HEK293 (cell line): ENCODE measurements around the gene CAPN10.
A peak's percentile ranks its signal among the peaks of the same experiment; 100 is the strongest.

Source experiments
- CTCF ChIA-PET: fragments of 350-600 bp; formaldehyde crosslinking; extraction: SDS; loops from one replicate; lab custom pipeline; 2021; ENCODE audit warnings: antibody characterized with exemption; lab: Yijun Ruan, JAX
- POLR2A ChIA-PET: fragments of 300-600 bp; formaldehyde crosslinking; extraction: SDS; loops from one replicate; lab custom pipeline; 2020; ENCODE audit warnings: antibody characterized with exemption, inconsistent platforms; lab: Yijun Ruan, JAX
- H3K27ac ChIP-seq: fragments of 200-500 bp; sonication (Bioruptor generic); 2 replicates; pipeline ENCODE4 v1.5.1; 2014; ENCODE audit warnings: low read depth, low read length, control low read depth, inconsistent platforms; ENCODE audit errors: extremely low read depth
- H3K36me3 ChIP-seq, 2 experiments: fragments of 200-500 bp in 1 of 2; sonication (Bioruptor generic) in 1 of 2; 1 replicate in 1 of 2; 2 replicates in 1 of 2; pipeline ENCODE4 v1.5.1; 2014 to 2017; ENCODE audit warnings: inconsistent platforms in 2 of 2, low read length in 2 of 2; ENCODE audit not compliant: control insufficient read depth in 2 of 2, insufficient read depth in 1 of 2
- H3K4me1 ChIP-seq: fragments of 200-500 bp; sonication (Bioruptor generic); 2 replicates; pipeline ENCODE4 v1.5.1; 2014; ENCODE audit warnings: mild to moderate bottlenecking, low read length, inconsistent platforms; ENCODE audit not compliant: control insufficient read depth, insufficient read depth
- H3K4me3 ChIP-seq: 2 replicates; pipeline ENCODE4 v1.5.1; 2011; ENCODE audit warnings: low read depth, mild to moderate bottlenecking, control low read depth, low read length, moderate library complexity
- H3K9me3 ChIP-seq: fragments of 200-500 bp; sonication (Bioruptor generic); 2 replicates; pipeline ENCODE4 v1.5.1; 2014; ENCODE audit warnings: low read depth, low read length, inconsistent platforms; ENCODE audit not compliant: control insufficient read depth, insufficient read depth
- BCL11B ChIP-seq: fragments of 450-650 bp; formaldehyde crosslinking; IDR thresholded peaks from 2 replicates; pipeline ENCODE4 v1.5.1; 2016; ENCODE audit warnings: low read depth, missing biosample characterization, missing genetic modification characterization
- HOXC10 ChIP-seq: sonication (generic); formaldehyde crosslinking; IDR thresholded peaks from 2 replicates; pipeline ENCODE4 v1.8.1; 2023; ENCODE audit warnings: mild to moderate bottlenecking, missing genetic modification reagents
- KLF1 ChIP-seq: fragments of 450-650 bp; formaldehyde crosslinking; IDR thresholded peaks from 2 replicates; pipeline ENCODE4 v1.5.1; 2016; ENCODE audit warnings: missing biosample characterization, missing genetic modification characterization
- KLF7 ChIP-seq: fragments of 450-650 bp; formaldehyde crosslinking; IDR thresholded peaks from 2 replicates; pipeline ENCODE4 v1.5.1; 2016; ENCODE audit warnings: missing biosample characterization, missing genetic modification characterization, borderline replicate concordance
- KLF8 ChIP-seq: fragments of 450-650 bp; formaldehyde crosslinking; IDR thresholded peaks from 2 replicates; pipeline ENCODE4 v1.5.1; 2016; ENCODE audit warnings: missing biosample characterization, missing genetic modification characterization
- SCRT2 ChIP-seq: fragments of 450-650 bp; formaldehyde crosslinking; IDR thresholded peaks from 2 replicates; pipeline ENCODE4 v1.5.1; 2016; ENCODE audit warnings: missing biosample characterization, missing genetic modification characterization
- TCF7L2 ChIP-seq: IDR thresholded peaks from 2 replicates; pipeline ENCODE4 v1.6.1; 2011; ENCODE audit warnings: low read depth, mild to moderate bottlenecking, inconsistent platforms, low read length, moderate library complexity, borderline replicate concordance
- YY2 ChIP-seq: fragments of 450-650 bp; formaldehyde crosslinking; IDR thresholded peaks from 2 replicates; pipeline ENCODE4 v1.5.1; 2016; ENCODE audit warnings: missing biosample characterization, missing genetic modification characterization
- ZBTB48 ChIP-seq: fragments of 450-650 bp; formaldehyde crosslinking; IDR thresholded peaks from 2 replicates; pipeline ENCODE4 v1.5.1; 2016; ENCODE audit warnings: missing biosample characterization, missing genetic modification characterization
- ZNF132 ChIP-seq: fragments of 450-650 bp; formaldehyde crosslinking; IDR thresholded peaks from 2 replicates; pipeline ENCODE4 v1.5.1; 2017; ENCODE audit warnings: missing biosample characterization, missing genetic modification characterization, borderline replicate concordance
- ZNF138 ChIP-seq: fragments of 450-650 bp; formaldehyde crosslinking; IDR thresholded peaks from 2 replicates; pipeline ENCODE4 v1.5.1; 2016; ENCODE audit warnings: missing biosample characterization, missing genetic modification characterization, borderline replicate concordance
- ZNF19 ChIP-seq: fragments of 450-650 bp; formaldehyde crosslinking; IDR thresholded peaks from 2 replicates; pipeline ENCODE4; 2016; ENCODE audit warnings: missing biosample characterization, missing genetic modification characterization, low read depth
- ZNF391 ChIP-seq: fragments of 450-650 bp; formaldehyde crosslinking; IDR thresholded peaks from 2 replicates; pipeline ENCODE4 v1.5.1; 2016; ENCODE audit warnings: low read depth, missing biosample characterization, missing genetic modification characterization, borderline replicate concordance
- ZNF423 ChIP-seq: fragments of 450-650 bp; formaldehyde crosslinking; IDR thresholded peaks from 2 replicates; pipeline ENCODE4 v1.5.1; 2016; ENCODE audit warnings: missing biosample characterization, missing genetic modification characterization
- ZNF514 ChIP-seq: fragments of 450-650 bp; formaldehyde crosslinking; IDR thresholded peaks from 2 replicates; pipeline ENCODE4 v1.5.1; 2016; ENCODE audit warnings: missing biosample characterization, missing genetic modification characterization
- ZNF529 ChIP-seq: fragments of 450-650 bp; formaldehyde crosslinking; IDR thresholded peaks from 2 replicates; pipeline ENCODE4 v1.5.1; 2017; ENCODE audit warnings: missing genetic modification characterization, missing biosample characterization; ENCODE audit not compliant: insufficient replicate concordance
- ZNF561 ChIP-seq: fragments of 450-650 bp; IDR thresholded peaks from 2 replicates; pipeline ENCODE4 v1.5.1; 2018; ENCODE audit warnings: missing biosample characterization, missing genetic modification characterization, borderline replicate concordance
- ZNF701 ChIP-seq: fragments of 450-650 bp; formaldehyde crosslinking; IDR thresholded peaks from 2 replicates; pipeline ENCODE4 v1.5.1; 2016; ENCODE audit warnings: missing biosample characterization, missing genetic modification characterization
- ZNF791 ChIP-seq: fragments of 450-650 bp; formaldehyde crosslinking; IDR thresholded peaks from 2 replicates; pipeline ENCODE4 v1.5.1; 2016; ENCODE audit warnings: missing biosample characterization, missing genetic modification characterization
- ZNF830 ChIP-seq: fragments of 450-650 bp; IDR thresholded peaks from 2 replicates; pipeline ENCODE4 v1.5.0; 2018; ENCODE audit warnings: missing biosample characterization, missing genetic modification characterization, low read depth, mild to moderate bottlenecking, moderate library complexity
- ZNF843 ChIP-seq: fragments of 450-650 bp; formaldehyde crosslinking; IDR thresholded peaks from 2 replicates; pipeline ENCODE4 v1.5.1; 2016; ENCODE audit warnings: missing biosample characterization, missing genetic modification characterization
- TF ChIP-seq, protein P1 (sequence below): fragments of 450-650 bp; formaldehyde crosslinking; IDR thresholded peaks from 2 replicates; pipeline ENCODE4 v1.5.1; 2016; ENCODE audit warnings: missing biosample characterization, missing genetic modification characterization
- TF ChIP-seq, protein P2 (sequence below): fragments of 450-650 bp; formaldehyde crosslinking; IDR thresholded peaks from 2 replicates; pipeline ENCODE4 v1.5.1; 2016; ENCODE audit warnings: missing biosample characterization, missing genetic modification characterization
- TF ChIP-seq, protein P3 (sequence below): sonication (generic); formaldehyde crosslinking; IDR thresholded peaks from 2 replicates; pipeline ENCODE4 v1.8.1; 2022; ENCODE audit warnings: mild to moderate bottlenecking, moderate library complexity, missing genetic modification reagents
- TF ChIP-seq, protein P4 (sequence below): fragments of 450-650 bp; formaldehyde crosslinking; IDR thresholded peaks from 2 replicates; pipeline ENCODE4 v1.5.1; 2016; ENCODE audit warnings: missing biosample characterization, missing genetic modification characterization
- TF ChIP-seq, protein P5 (sequence below): fragments of 450-650 bp; IDR thresholded peaks from 2 replicates; pipeline ENCODE4 v1.5.1; 2018; ENCODE audit warnings: missing biosample characterization, mild to moderate bottlenecking, missing genetic modification characterization

The CAPN10 gene

DNA sequence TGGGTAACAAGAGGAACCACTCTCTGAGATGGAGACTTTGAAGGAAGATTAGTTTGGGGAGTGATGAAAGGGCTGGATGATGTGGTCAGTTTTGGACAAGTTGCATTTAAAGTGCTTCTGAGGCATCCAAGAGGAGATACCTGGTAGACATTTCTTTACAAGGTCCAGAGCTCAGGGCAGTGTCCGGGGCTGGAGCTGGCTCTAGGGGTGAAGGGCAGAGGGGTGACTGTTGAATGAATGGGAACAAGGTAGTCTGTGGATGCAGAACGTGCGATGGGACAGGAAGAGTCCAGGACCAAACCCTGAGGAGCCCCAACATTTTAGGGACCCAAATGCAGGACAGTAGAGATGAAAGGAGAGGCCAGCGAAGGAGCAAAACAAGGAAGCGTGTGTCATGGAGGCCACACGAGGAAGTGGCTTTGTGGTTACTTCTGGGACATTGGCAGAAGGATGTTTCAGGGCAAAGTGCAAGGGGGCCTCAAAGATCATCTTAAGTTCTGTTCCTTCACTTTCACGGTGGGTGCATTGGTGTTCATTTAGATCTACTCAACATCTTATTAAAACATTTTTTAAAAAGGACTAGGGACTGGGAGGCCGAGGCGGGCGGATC, 25.2 kb downstream of the CAPN10 start (continued):
- TF ChIP-seq, protein P1, sequence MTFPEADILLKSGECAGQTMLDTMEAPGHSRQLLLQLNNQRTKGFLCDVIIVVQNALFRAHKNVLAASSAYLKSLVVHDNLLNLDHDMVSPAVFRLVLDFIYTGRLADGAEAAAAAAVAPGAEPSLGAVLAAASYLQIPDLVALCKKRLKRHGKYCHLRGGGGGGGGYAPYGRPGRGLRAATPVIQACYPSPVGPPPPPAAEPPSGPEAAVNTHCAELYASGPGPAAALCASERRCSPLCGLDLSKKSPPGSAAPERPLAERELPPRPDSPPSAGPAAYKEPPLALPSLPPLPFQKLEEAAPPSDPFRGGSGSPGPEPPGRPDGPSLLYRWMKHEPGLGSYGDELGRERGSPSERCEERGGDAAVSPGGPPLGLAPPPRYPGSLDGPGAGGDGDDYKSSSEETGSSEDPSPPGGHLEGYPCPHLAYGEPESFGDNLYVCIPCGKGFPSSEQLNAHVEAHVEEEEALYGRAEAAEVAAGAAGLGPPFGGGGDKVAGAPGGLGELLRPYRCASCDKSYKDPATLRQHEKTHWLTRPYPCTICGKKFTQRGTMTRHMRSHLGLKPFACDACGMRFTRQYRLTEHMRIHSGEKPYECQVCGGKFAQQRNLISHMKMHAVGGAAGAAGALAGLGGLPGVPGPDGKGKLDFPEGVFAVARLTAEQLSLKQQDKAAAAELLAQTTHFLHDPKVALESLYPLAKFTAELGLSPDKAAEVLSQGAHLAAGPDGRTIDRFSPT (tag by site-specific recombination): no peak
- TF ChIP-seq KLF1 (tag by site-specific recombination) (no peak), KLF8 (tag by site-specific recombination) (no peak), SCRT2 (no peak), ZNF391 (tag by site-specific recombination) (no peak), ZNF561 (tag by site-specific recombination) (no peak), ZNF830 (tag by site-specific recombination) (no peak), ZNF701 (tag by site-specific recombination) (no peak), TCF7L2 (no peak), YY2 (tag by site-specific recombination) (no peak)
- TF ChIP-seq, protein P2, sequence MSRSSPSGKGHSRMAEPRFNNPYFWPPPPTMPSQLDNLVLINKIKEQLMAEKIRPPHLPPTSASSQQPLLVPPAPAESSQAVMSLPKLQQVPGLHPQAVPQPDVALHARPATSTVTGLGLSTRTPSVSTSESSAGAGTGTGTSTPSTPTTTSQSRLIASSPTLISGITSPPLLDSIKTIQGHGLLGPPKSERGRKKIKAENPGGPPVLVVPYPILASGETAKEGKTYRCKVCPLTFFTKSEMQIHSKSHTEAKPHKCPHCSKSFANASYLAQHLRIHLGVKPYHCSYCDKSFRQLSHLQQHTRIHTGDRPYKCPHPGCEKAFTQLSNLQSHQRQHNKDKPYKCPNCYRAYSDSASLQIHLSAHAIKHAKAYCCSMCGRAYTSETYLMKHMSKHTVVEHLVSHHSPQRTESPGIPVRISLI: no peak

DNA sequence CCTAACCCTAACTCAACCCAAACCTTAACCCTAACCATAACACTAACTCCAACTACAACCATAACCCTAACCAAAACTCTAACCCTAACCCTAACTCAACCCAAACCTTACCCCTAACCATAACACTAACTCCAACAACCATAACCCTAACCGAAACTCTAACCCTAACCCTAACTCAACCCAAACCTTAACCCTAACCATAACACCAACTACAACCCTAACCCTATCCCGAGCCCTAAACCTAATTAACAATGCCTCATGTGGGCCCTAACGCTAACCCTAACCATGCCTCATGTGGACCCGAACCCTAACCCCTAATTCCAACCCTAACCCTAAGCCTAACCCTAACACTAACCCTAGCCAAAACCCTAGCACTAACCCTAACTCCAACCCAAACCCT, 27.2 kb downstream of the CAPN10 start:
- Histone ChIP-seq H3K4me3 (no peak overlapping the region), H3K4me1 (no peaks in the 10 kb centered on the region), H3K9me3 (no peaks in the 10 kb centered on the region), H3K36me3 (no peaks in the 10 kb centered on the region), H3K27ac (no peak overlapping the region)
- POLR2A ChIA-PET: no interaction called here
- CTCF ChIA-PET: no interaction called here
- TF ChIP-seq KLF7 (tag by site-specific recombination) (no peak), ZBTB48 (peak; percentile 65)
- TF ChIP-seq, all 188 proteins: peak for 1

DNA sequence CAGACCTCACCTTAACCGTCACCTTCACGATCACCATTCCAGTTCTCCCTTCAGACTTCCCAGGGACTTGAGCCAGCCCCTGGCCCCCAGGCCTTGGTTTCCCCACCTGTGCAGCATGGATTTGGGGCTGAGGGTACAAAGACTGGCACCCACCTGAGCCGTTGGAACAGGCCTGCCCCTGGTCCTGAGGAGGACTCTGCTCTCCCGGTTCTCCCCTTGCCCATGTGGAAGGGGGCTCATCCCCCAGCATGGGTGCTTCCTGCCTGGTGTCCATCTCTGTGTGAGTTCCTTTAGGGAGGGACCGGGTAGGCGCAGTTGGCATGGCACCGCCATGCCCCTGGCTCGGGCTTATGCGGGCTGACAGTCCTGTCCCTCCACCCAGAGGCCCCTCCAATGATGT, 27.9 kb downstream of the CAPN10 start:
- no peaks in the 10 kb centered on the region for H3K9me3 ChIP-seq
- no peaks in the 10 kb centered on the region for H3K36me3 ChIP-seq
- H3K4me1 ChIP-seq: no peaks in the 10 kb centered on the region
- no peak overlapping the region for H3K4me3 ChIP-seq
- ChIA-PET POLR2A (no interaction called here), CTCF (no interaction called here)
- H3K27ac ChIP-seq: no peak overlapping the region
- TF ChIP-seq, protein P3, sequence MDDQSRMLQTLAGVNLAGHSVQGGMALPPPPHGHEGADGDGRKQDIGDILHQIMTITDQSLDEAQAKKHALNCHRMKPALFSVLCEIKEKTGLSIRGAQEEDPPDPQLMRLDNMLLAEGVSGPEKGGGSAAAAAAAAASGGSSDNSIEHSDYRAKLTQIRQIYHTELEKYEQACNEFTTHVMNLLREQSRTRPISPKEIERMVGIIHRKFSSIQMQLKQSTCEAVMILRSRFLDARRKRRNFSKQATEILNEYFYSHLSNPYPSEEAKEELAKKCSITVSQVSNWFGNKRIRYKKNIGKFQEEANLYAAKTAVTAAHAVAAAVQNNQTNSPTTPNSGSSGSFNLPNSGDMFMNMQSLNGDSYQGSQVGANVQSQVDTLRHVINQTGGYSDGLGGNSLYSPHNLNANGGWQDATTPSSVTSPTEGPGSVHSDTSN (CRISPR knock-in tag): no peak
- TF ChIP-seq, protein P1 (tag by site-specific recombination): no peak
- TF ChIP-seq ZNF514 (tag by site-specific recombination): no peak
- TF ChIP-seq, protein P4, sequence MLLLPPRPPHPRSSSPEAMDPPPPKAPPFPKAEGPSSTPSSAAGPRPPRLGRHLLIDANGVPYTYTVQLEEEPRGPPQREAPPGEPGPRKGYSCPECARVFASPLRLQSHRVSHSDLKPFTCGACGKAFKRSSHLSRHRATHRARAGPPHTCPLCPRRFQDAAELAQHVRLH (tag by site-specific recombination): no peak
- no peak for TF ChIP-seq ZNF791 (tag by site-specific recombination)
- no peak for TF ChIP-seq ZNF843 (tag by site-specific recombination)
- no peak for TF ChIP-seq ZNF423 (tag by site-specific recombination)
- no peak for TF ChIP-seq ZNF138 (tag by site-specific recombination)
- no peak for TF ChIP-seq HOXC10 (CRISPR knock-in tag)
- TF ChIP-seq ZNF132 (tag by site-specific recombination): no peak
- no peak for TF ChIP-seq BCL11B
- TF ChIP-seq ZNF529: no peak
- TF ChIP-seq, protein P5, sequence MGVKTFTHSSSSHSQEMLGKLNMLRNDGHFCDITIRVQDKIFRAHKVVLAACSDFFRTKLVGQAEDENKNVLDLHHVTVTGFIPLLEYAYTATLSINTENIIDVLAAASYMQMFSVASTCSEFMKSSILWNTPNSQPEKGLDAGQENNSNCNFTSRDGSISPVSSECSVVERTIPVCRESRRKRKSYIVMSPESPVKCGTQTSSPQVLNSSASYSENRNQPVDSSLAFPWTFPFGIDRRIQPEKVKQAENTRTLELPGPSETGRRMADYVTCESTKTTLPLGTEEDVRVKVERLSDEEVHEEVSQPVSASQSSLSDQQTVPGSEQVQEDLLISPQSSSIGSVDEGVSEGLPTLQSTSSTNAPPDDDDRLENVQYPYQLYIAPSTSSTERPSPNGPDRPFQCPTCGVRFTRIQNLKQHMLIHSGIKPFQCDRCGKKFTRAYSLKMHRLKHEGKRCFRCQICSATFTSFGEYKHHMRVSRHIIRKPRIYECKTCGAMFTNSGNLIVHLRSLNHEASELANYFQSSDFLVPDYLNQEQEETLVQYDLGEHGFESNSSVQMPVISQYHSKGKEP (tag by site-specific recombination): no peak
- TF ChIP-seq ZNF19 (tag by site-specific recombination): no peak
